Measurements from ENCODE around the gene EIF4A3.

The EIF4A3 gene

GRCh38 chr17:80183581-80184422 is 36.9 kb upstream of the EIF4A3 start (continued):
- TF ChIP-seq CSDC2 (CRISPR knock-in tag; IDR thresholded peaks at IDR 0.05) (no peak), SNAI2 (CRISPR knock-in tag; IDR thresholded peaks at IDR 0.05) (no peak), ISL1 (CRISPR knock-in tag; IDR thresholded peaks at IDR 0.05) (no peak)

DNA sequence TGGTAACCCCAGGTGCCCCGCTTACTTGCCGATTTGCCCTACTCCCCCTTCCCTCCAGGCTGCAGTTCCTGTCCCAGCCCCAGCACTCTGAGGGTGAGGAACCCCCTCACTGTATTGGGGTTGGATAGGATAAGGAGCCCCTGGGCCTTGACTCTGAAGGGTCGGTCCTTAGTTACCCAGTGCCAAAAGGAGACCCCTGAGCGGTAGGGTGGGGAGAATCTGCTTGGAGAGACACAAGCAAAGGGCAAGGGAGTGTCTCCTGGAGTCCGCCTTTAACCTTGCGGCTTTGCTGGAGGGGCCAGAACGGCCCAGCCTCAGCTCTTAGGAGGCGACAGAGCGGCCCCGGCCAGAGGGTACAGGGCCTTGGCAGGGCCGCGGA is 35.9 kb upstream of the EIF4A3 start:
- ATAC-seq, result no peak; the same call in 2 of the 3 replicates
- TF ChIP-seq TCF4 (CRISPR knock-in tag; IDR thresholded peaks at IDR 0.05; ENCODE audit: borderline replicate concordance) (no peak), ZNF8 (CRISPR knock-in tag; IDR thresholded peaks at IDR 0.05) (no peak), BACH2 (CRISPR knock-in tag; IDR thresholded peaks at IDR 0.05; ENCODE audit: borderline replicate concordance) (no peak), TOX (CRISPR knock-in tag; IDR thresholded peaks at IDR 0.05; ENCODE audit: borderline replicate concordance) (no peak), ZFP3 (CRISPR knock-in tag; IDR thresholded peaks at IDR 0.05) (no peak), ZFP30 (CRISPR knock-in tag; IDR thresholded peaks at IDR 0.05) (no peak), ESRRG (CRISPR knock-in tag; IDR thresholded peaks at IDR 0.05) (no peak), ISL1 (CRISPR knock-in tag; IDR thresholded peaks at IDR 0.05) (no peak), POU6F1 (CRISPR knock-in tag; IDR thresholded peaks at IDR 0.05; ENCODE audit: borderline replicate concordance, low read depth) (no peak), SNAI2 (CRISPR knock-in tag; IDR thresholded peaks at IDR 0.05) (no peak), PPARA (CRISPR knock-in tag; IDR thresholded peaks at IDR 0.05; ENCODE audit: borderline replicate concordance) (no peak), CSDC2 (CRISPR knock-in tag; IDR thresholded peaks at IDR 0.05) (no peak), ARNTL (CRISPR knock-in tag; IDR thresholded peaks at IDR 0.05; ENCODE audit: borderline replicate concordance, low read depth) (no peak), PATZ1 (CRISPR knock-in tag; IDR thresholded peaks at IDR 0.05; ENCODE audit: borderline replicate concordance) (no peak), CSRNP3 (CRISPR knock-in tag; IDR thresholded peaks at IDR 0.05) (no peak), ZNF70 (CRISPR knock-in tag; IDR thresholded peaks at IDR 0.05) (no peak), OSR1 (CRISPR knock-in tag; IDR thresholded peaks at IDR 0.05) (no peak)
- TF ChIP-seq, protein P1, sequence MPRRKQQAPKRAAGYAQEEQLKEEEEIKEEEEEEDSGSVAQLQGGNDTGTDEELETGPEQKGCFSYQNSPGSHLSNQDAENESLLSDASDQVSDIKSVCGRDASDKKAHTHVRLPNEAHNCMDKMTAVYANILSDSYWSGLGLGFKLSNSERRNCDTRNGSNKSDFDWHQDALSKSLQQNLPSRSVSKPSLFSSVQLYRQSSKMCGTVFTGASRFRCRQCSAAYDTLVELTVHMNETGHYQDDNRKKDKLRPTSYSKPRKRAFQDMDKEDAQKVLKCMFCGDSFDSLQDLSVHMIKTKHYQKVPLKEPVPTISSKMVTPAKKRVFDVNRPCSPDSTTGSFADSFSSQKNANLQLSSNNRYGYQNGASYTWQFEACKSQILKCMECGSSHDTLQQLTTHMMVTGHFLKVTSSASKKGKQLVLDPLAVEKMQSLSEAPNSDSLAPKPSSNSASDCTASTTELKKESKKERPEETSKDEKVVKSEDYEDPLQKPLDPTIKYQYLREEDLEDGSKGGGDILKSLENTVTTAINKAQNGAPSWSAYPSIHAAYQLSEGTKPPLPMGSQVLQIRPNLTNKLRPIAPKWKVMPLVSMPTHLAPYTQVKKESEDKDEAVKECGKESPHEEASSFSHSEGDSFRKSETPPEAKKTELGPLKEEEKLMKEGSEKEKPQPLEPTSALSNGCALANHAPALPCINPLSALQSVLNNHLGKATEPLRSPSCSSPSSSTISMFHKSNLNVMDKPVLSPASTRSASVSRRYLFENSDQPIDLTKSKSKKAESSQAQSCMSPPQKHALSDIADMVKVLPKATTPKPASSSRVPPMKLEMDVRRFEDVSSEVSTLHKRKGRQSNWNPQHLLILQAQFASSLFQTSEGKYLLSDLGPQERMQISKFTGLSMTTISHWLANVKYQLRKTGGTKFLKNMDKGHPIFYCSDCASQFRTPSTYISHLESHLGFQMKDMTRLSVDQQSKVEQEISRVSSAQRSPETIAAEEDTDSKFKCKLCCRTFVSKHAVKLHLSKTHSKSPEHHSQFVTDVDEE (CRISPR knock-in tag; IDR thresholded peaks at IDR 0.05), result no peak

DNA sequence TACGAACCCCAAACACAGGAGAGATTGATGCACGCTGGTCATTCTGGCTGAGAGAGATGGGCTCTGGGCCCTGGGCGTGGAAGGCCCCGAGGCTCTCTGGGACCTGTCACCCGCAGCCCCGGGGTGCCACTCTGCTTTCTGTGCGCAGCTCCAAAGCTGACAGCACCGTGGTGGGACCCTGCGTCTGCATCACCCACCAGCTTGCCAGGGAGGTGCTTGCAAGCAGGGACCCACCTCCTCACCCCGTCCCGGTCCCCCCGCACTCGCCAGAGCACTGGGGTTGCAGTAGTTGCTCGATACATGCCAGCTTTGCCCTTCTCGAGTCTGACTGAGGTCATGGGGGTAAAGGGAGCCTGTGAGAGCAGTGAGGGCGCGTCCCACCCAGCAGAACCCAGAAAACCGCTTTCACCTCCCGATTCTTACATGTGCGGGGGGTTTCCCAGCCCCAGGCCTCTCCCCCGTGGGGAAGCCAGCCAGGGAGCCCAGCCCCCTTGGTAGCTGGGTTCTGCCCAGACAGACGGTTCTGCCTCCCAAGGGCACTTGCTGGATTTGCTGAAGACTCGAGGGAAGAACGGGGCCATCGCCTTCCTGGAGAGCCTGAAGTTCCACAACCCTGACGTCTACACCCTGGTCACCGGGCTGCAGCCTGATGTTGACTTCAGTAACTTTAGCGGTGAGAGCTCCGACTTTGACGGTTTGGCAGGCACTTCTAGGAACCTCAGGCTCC is 35.4 kb upstream of the EIF4A3 start:
- no peak for ATAC-seq
- TF ChIP-seq TOX (CRISPR knock-in tag; IDR thresholded peaks at IDR 0.05; ENCODE audit: borderline replicate concordance) (no peak), POU6F1 (CRISPR knock-in tag; IDR thresholded peaks at IDR 0.05; ENCODE audit: borderline replicate concordance, low read depth) (no peak), ZFP3 (CRISPR knock-in tag; IDR thresholded peaks at IDR 0.05) (no peak)
- TF ChIP-seq, protein P1 (CRISPR knock-in tag; IDR thresholded peaks at IDR 0.05), result no peak

All from SK-N-SH treated with all-trans-retinoic acid at 6 μM for 48 hours (cell line).